HG03135 (cell line): Measurements from ENCODE around the gene ITPR3.

Source experiments
- ATAC-seq: cut with Tn5 transposase; IDR thresholded peaks from one replicate; pipeline ENCODE4 v1.9.1; 2021; ENCODE audit warnings: mild to moderate bottlenecking, moderate library complexity; ENCODE audit not compliant: unreplicated experiment

The ITPR3 gene

GRCh38 chr6:33711140-33712129 lies 90.3 kb downstream of the ITPR3 start, which contains the start of gene UQCC2:
Gene UQCC2, minus strand, starts transcription at chr6:33711700. Its CDS starts 14 bp downstream, at chr6:33711686.
- ATAC-seq: peak; percentile 86

GRCh38 chr6:33712914-33713313 lies 91.8 kb downstream of the ITPR3 start:
- ATAC-seq: no peak

- no peak for ATAC-seq
These were observed 92.7 kb downstream of the ITPR3 start for GRCh38 chr6:33713786-33714185.

GRCh38 chr6:33714385-33715040 lies 93.4 kb downstream of the ITPR3 start:
- no peak for ATAC-seq

DNA sequence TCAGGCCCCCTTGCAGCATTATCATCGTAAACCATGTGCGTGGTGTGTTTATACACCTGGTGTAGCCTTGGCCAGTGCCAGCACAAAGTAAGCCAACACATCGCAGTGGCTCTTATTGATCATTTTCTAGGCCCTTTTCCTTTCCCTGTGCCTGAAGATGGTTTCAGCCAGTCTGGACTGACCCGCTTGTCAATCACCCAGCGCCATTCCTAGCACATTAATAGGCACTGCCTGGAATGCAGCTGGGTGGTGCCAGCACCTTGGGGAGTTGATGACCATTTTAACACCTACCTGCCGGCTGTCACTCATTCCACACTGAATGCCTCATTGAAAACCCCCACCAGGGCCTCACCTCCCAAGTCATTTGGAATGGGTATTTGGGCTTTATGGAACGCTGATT lies 95.3 kb downstream of the ITPR3 start:
- no peak for ATAC-seq

- no peak for ATAC-seq
These were observed 95.9 kb downstream of the ITPR3 start for GRCh38 chr6:33716890-33717632.

- no peak for ATAC-seq
These were observed 96.9 kb downstream of the ITPR3 start for GRCh38 chr6:33717934-33718455.

GRCh38 chr6:33718713-33719112 lies 97.6 kb downstream of the ITPR3 start:
- ATAC-seq: no peak

- ATAC-seq: no peak
These were observed 98.3 kb downstream of the ITPR3 start for GRCh38 chr6:33719326-33719987.

DNA sequence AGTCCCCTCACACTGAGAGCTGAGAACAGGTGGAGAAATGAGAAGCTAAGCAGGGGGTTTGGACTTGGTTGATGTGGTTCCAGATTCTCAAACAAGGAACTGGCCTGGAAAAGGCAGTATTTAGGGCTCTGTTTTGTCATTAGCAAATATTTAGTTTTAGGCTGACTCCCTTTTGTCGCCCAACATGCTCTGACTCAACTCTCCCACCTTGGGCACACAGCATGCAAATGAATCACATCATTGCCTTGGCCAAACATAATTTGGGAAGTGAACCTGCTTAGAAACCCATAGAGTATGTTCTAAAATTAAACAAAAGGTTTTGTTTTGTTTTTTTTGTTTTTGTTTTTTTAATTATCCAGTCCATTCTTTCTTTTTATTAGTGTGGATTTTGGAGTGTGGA lies 99.9 kb downstream of the ITPR3 start:
- ATAC-seq: no peak

- no peak for ATAC-seq
These were observed 100.4 kb downstream of the ITPR3 start for GRCh38 chr6:33721508-33721907.

GRCh38 chr6:33722103-33722623 lies 101.0 kb downstream of the ITPR3 start:
- no peak for ATAC-seq

GRCh38 chr6:33723371-33724085 lies 102.4 kb downstream of the ITPR3 start:
- no peak for ATAC-seq

DNA sequence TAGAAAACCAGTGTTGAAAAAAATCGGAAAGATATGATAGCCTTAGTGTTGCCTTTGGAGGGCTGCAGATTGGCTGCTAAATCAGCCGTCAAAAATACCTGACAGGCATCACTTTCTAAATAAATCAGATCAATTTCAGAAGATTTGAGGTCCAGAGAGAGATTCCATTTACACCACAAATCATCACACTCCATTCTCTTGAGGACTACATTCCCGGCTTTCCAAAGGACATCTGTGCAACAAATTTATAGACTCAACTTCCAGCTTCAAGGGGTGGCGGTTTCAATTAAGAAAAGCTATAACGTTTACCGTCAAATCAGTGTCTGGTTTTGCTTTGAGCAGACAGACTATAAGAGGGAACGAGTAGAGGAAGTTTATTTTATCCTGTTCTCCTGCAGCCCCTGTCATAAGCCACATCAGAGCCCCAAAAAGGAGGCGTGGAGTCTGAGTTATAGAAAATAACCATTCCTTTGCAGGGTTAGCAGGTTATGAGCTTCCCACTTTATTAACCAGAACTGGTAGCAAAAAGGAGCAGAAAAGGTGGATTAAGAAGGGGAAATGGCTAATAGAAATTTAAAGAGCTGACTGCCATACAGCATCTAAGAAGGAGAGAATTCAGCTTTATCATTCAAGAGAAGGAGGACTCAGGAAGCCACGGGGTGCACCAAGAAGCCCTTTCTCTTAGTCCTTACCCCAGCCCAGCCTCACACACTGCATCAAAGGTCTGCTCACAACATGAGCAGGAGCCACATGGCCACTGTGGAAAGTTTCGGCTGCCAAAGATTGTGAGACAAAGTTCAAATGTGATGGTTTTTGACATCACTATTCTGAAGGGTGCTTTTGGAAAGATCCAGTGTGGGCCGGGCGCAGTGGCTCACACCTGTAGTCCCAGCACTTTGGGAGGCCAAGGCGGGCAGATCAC lies 103.2 kb downstream of the ITPR3 start:
- ATAC-seq: no peak

GRCh38 chr6:33725222-33725621 lies 104.1 kb downstream of the ITPR3 start:
- ATAC-seq: no peak

DNA sequence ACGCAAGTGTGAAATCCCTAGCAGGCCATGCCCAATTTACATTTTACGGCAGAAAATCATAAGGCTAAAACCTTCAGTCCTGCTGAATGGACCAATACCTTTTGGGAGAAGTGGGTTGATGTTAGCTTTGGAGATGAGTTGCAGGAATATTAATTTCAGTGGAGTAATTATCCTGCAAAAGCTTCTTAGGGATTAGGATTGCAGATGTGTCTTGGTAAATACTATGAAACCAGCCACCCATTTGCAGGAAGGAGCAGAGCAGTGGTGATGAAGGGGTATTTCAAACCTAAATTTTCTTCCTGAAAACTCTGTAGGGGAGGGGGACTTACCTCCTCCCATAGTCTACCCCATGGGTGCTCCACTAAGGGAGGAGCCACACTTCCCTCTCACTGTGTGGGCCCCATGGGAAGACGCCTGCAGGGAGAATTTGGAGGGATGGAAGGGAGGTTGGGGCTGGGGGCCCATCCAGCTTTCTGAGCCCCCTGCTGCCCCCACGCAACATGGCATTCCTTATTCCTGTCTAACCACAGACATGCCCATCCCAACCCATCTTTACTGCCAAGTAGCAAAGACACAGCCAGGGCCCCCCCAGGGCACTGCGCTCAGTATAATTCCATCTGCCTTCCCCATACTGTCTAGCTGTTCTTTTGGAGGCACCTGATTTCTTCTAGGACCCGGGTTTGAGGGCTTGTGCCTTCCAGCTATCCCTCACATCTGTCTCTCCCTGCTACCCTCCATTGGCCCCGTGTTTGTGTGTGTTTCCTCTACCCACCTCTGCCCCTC lies 105.0 kb downstream of the ITPR3 start:
- no peak for ATAC-seq

DNA sequence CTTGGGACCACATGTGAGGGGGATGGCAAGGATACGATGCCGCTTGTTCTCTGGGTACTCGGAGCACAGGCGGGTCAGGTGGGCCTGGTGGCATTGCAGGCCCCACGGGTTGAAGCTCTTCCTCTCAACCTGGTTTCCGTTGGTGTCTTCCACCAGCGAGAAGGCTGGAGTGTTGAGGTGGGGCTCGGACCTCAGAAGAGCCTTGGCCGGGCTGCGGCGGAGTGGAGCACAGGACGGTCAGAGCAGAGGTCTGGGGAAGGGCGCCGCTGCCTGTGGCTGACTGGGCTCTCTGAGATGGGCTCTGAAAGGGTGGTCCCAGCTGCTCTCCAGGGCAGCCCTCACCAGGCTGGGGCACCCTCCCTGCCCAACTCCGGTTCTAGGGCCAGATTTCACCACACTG lies 105.6 kb downstream of the ITPR3 start:
- no peak for ATAC-seq

DNA sequence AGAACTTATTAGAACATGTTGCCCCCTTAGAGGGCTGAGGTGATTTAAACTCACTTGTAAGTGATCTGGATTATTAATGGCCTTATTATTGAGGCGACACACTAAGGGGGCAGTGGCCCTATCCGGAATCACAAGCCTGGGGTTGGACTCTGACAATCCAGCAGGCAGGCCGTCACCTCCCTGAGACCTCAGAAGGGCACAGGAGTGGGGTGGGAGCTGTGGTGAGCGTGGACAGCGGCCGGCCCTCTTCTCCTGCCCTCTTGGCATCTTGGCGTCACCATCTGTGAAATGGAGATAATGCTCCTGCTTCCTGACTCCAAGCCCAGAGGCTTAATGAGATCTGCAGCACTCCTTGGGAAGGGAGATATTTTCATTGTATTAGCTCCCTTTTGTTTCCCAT lies 106.0 kb downstream of the ITPR3 start:
- no peak for ATAC-seq
